GM18907 (cell line): ENCODE measurements around the gene NNAT.
"Not testable (repeated sequence)": the region's sequence is repeated elsewhere in the genome, so short reads cannot be mapped to it uniquely, and the experiment has no call there.

ENCODE experiments used
- ATAC-seq: cut with Tn5 transposase; IDR thresholded peaks from one replicate; pipeline ENCODE4 v1.9.1; 2021; ENCODE audit warnings: mild to moderate bottlenecking, moderate library complexity; ENCODE audit not compliant: unreplicated experiment

Gene NNAT

GRCh38 chr20:37540001-37540400 is 19.0 kb downstream of the NNAT start:
- no peak for ATAC-seq

- ATAC-seq = not testable (repeated sequence)
Measured at GRCh38 chr20:37540838-37541237, 19.8 kb downstream of the NNAT start.

GRCh38 chr20:37541326-37541725 is 20.3 kb downstream of the NNAT start:
- ATAC-seq = no peak

GRCh38 chr20:37542281-37542680 is 21.2 kb downstream of the NNAT start:
- ATAC-seq = no peak

GRCh38 chr20:37543828-37544227 is 22.8 kb downstream of the NNAT start:
- ATAC-seq = no peak

GRCh38 chr20:37544386-37544785 is 23.3 kb downstream of the NNAT start:
- no peak for ATAC-seq

GRCh38 chr20:37545516-37545915 is 24.5 kb downstream of the NNAT start:
- ATAC-seq = no peak

- no peak for ATAC-seq
Measured at GRCh38 chr20:37547912-37548311, 26.9 kb downstream of the NNAT start.

- not testable (repeated sequence) for ATAC-seq
Measured at GRCh38 chr20:37550101-37550920, 29.3 kb downstream of the NNAT start.

- not testable (repeated sequence) for ATAC-seq
Measured at GRCh38 chr20:37551660-37552059, 30.6 kb downstream of the NNAT start.

GRCh38 chr20:37552415-37552814 is 31.4 kb downstream of the NNAT start:
- no peak for ATAC-seq

- ATAC-seq = not testable (repeated sequence)
Measured at GRCh38 chr20:37554721-37555298, 33.8 kb downstream of the NNAT start.

GRCh38 chr20:37556538-37556937 is 35.5 kb downstream of the NNAT start:
- ATAC-seq = no peak

GRCh38 chr20:37558306-37558705 is 37.3 kb downstream of the NNAT start:
- no peak for ATAC-seq

GRCh38 chr20:37558779-37559178 is 37.7 kb downstream of the NNAT start:
- ATAC-seq = no peak

GRCh38 chr20:37559312-37560027 is 38.4 kb downstream of the NNAT start:
- no peak for ATAC-seq

- ATAC-seq = no peak
Measured at GRCh38 chr20:37560629-37561028, 39.6 kb downstream of the NNAT start.

- ATAC-seq = no peak
Measured at GRCh38 chr20:37562695-37563480, 41.8 kb downstream of the NNAT start.

GRCh38 chr20:37564016-37564387 is 43.0 kb downstream of the NNAT start:
- no peak for ATAC-seq

- ATAC-seq = no peak
Measured at GRCh38 chr20:37564388-37565133, 43.5 kb downstream of the NNAT start.
